ENCODE data around the gene INIP. TPM values are rescaled to one million over a fixed set of nuclear protein-coding genes. Genes with fewer than 3 reads are reported as not detected.

Gene INIP
- total RNA-seq, 1 experiment from 2014 or later = 24.5 TPM

- H3K56ac ChIP-seq (ENCODE audit: insufficient read length, low read depth, low read length) = no peak overlapping the region
- no peak overlapping the region for H2BK15ac ChIP-seq (ENCODE audit: low read depth, low read length)
- Mint-ChIP-seq H3K9me3 (no peaks in the 10 kb centered on the region; a peak in 1 of 5 replicates), H3K4me3 (no peak overlapping the region), H3K4me1 (0 out of 4 replicates have a peak, but pooled peaks cover 3% of the 10 kb centered on the region in 2 experiments), H3K27ac (no peak overlapping the region), H3K27me3 (ENCODE audit: low read depth) (no peaks in the 10 kb centered on the region), H3K36me3 (ENCODE audit: insufficient read depth in 1 of 3, low read depth in 3 of 3) (peaks cover 0 to 5% (median 0%) of the 10 kb centered on the region in 3 experiments; a peak in 3 of 7 replicates)
- H3K14ac ChIP-seq (ENCODE audit: insufficient read depth, low read length) = no peak overlapping the region
- no peak overlapping the region for H2BK5ac ChIP-seq (ENCODE audit: insufficient read length, low read length)
- H3K23me2 ChIP-seq (ENCODE audit: insufficient read length, low read depth, low read length, poor library complexity, severe bottlenecking) = no peaks in the 10 kb centered on the region
- H2BK120ac ChIP-seq (ENCODE audit: low read depth, low read length, poor library complexity, severe bottlenecking) = no peak overlapping the region
- H4K91ac ChIP-seq (ENCODE audit: insufficient read length, low read depth, low read length) = no peak overlapping the region
- H4K20me1 ChIP-seq (ENCODE audit: control insufficient read depth, insufficient read depth, insufficient read length) = no peaks in the 10 kb centered on the region
- no peak overlapping the region for H3K23ac ChIP-seq (ENCODE audit: insufficient read length, low read depth, low read length)
- H2BK20ac ChIP-seq (ENCODE audit: low read depth, low read length, poor library complexity, severe bottlenecking) = no peak overlapping the region
- no peak overlapping the region for H4K5ac ChIP-seq (ENCODE audit: insufficient read length, low read depth, low read length)
- no peak overlapping the region for H4K8ac ChIP-seq (replicated peaks; ENCODE audit: insufficient read length, low read depth, low read length)
- no peak overlapping the region for H3K18ac ChIP-seq (ENCODE audit: insufficient read length, low read depth, low read length)
- H2BK12ac ChIP-seq (ENCODE audit: insufficient read length, low read depth, low read length) = no peak overlapping the region
- no peaks in the 10 kb centered on the region for H3K9me3 ChIP-seq (ENCODE audit: control insufficient read depth, low read depth, low read length)
- H3K79me1 ChIP-seq (ENCODE audit: insufficient read depth, low read depth, low read length, poor library complexity, severe bottlenecking) = no peaks in the 10 kb centered on the region
- no peak for TF ChIP-seq CTCF (conservative IDR thresholded peaks at IDR 0.05)
- H2AFZ ChIP-seq (ENCODE audit: low read length) = no peak overlapping the region
- no peak overlapping the region for H2AK5ac ChIP-seq (ENCODE audit: insufficient read length, low read length)
- no peak overlapping the region for H3K27ac ChIP-seq (ENCODE audit: insufficient read length, low read depth, low read length)
- WGBS (ENCODE audit: extremely low coverage, insufficient read length, low lambda C conversion rate) = no CpG with 5 or more reads among the region's 4 CpGs
- no peaks in the 10 kb centered on the region for H3K79me2 ChIP-seq (ENCODE audit: insufficient read depth, low read length)
- no peak overlapping the region for H3K9ac ChIP-seq (ENCODE audit: extremely low read depth, insufficient read length, low read length)
- H3T11ph ChIP-seq (ENCODE audit: low read length) = no peak overlapping the region
- no peak for DNase-seq
- no peaks in the 10 kb centered on the region for H3K4me1 ChIP-seq (ENCODE audit: insufficient read depth, low read length)
- H3K27me3 ChIP-seq (ENCODE audit: insufficient read depth, low read length) = no peaks in the 10 kb centered on the region
- H3K4ac ChIP-seq (ENCODE audit: low read depth, low read length) = no peak overlapping the region
- H3K4me2 ChIP-seq (ENCODE audit: insufficient read depth, insufficient read length, low read length) = no peak overlapping the region
Measured at GRCh38 chr9:112720113-112720780, 2.3 kb upstream of the INIP start.

Data from H9 (cell line).